ENCODE measurements around the gene ACTRT2. TPM values are rescaled to one million over a fixed set of nuclear protein-coding genes. Genes with fewer than 3 reads are reported as not detected.

The ACTRT2 gene
- total and polyA plus RNA-seq, 11 donors: not detected

DNA sequence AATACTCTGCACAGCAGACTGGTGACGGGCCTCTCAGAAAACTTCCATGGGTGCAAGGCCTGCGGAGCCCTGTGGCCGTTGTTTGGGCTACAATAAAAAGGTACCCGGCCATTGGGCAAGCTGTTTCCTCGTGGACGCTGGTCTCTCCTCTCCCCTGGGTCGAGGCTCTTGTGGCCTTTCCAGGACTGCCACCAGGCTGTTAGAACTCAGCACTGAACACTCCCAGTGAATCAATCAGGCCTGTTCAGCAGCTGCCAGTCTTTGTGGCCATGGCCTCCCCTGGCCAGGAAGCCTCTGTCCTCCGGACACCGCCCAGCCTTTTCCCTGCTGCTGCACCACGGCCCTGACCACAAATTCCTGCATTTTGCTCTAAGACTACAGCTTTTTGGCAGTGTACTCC lies 33.0 kb upstream of the ACTRT2 start:
- 78 to 93% (median 83%) methylated on average over 9 to 10 of the region's 10 CpGs for WGBS, 4 donors
- Histone ChIP-seq H3K27ac (no peak overlapping the region), H3K27me3 (peaks cover 0 to 9% (median 0%) of the 10 kb centered on the region in 9 donors), H3K36me3 (no peaks in the 10 kb centered on the region), H3K4me1 (no peaks in the 10 kb centered on the region), H3K9me3 (peaks cover 0 to 4% (median 0%) of the 10 kb centered on the region in 12 donors), H3K4me3 (no peak overlapping the region)
- no peak for ATAC-seq
- intact Hi-C loops (cut with DNase I): no loop called here
- TF ChIP-seq CTCF (IDR thresholded peaks at IDR 0.05): no peak
- no peak for TF ChIP-seq POLR2A (IDR thresholded peaks at IDR 0.05)
- DNase-seq: no peak

- H3K4me1 ChIP-seq: no peaks in the 10 kb centered on the region
- H3K27ac ChIP-seq: no peak overlapping the region
- H3K4me3 ChIP-seq: no peak overlapping the region
- no peaks in the 10 kb centered on the region for H3K36me3 ChIP-seq
- intact Hi-C loops (cut with DNase I): no loop called here
- H3K27me3 ChIP-seq: peaks cover 0 to 9% (median 0%) of the 10 kb centered on the region in 9 donors
- DNase-seq: no peak
- peaks cover 0 to 9% (median 1%) of the 10 kb centered on the region in 12 donors for H3K9me3 ChIP-seq
- no peak for ATAC-seq
- TF ChIP-seq CTCF (IDR thresholded peaks at IDR 0.05): no peak
- TF ChIP-seq POLR2A (IDR thresholded peaks at IDR 0.05): no peak
- 87 to 92% (median 89%) methylated on average over 2 of the region's 2 CpGs for WGBS, 4 donors
Measured at GRCh38 chr1:2989185-2989584, 32.1 kb upstream of the ACTRT2 start.

GRCh38 chr1:2989976-2990375 lies 31.3 kb upstream of the ACTRT2 start:
- no peak for ATAC-seq
- peak in 2 of 5 donors; percentile 19 to 60 for DNase-seq
- Histone ChIP-seq H3K4me3 (no peak overlapping the region), H3K27me3 (peaks cover 0 to 9% (median 0%) of the 10 kb centered on the region in 9 donors), H3K27ac (no peak overlapping the region), H3K36me3 (no peaks in the 10 kb centered on the region), H3K4me1 (no peaks in the 10 kb centered on the region), H3K9me3 (peaks cover 0 to 15% (median 5%) of the 10 kb centered on the region in 12 donors)
- 81 to 85% (median 84%) methylated on average over 5 to 7 of the region's 7 CpGs for whole genome bisulfite sequencing, 4 donors
- no peak for TF ChIP-seq POLR2A (IDR thresholded peaks at IDR 0.05)
- no peak for TF ChIP-seq CTCF (IDR thresholded peaks at IDR 0.05)
- intact Hi-C loops (cut with DNase I): no loop called here

- Histone ChIP-seq H3K4me3 (no peak overlapping the region), H3K27ac (no peak overlapping the region), H3K9me3 (peaks cover 0 to 21% (median 5%) of the 10 kb centered on the region in 12 donors), H3K4me1 (no peaks in the 10 kb centered on the region), H3K36me3 (no peaks in the 10 kb centered on the region), H3K27me3 (peaks cover 0 to 9% (median 0%) of the 10 kb centered on the region in 9 donors)
- TF ChIP-seq POLR2A (IDR thresholded peaks at IDR 0.05): no peak
- TF ChIP-seq CTCF (IDR thresholded peaks at IDR 0.05): no peak
- DNase-seq (peak in 2 of 5 donors; percentile 12 to 33), ATAC-seq (no peak)
- 87 to 92% (median 88%) methylated on average over 19 to 20 of the region's 20 CpGs for WGBS, 4 donors
- intact Hi-C loops (cut with DNase I): no loop called here
Measured at GRCh38 chr1:2990376-2991115, 30.7 kb upstream of the ACTRT2 start.
